Tibial nerve (tissue), 4 donors: ENCODE measurements around the gene C11orf71.

ENCODE experiments used
- EP300 ChIP-seq, 2 donors: sonication (generic); formaldehyde crosslinking; IDR thresholded peaks; one replicate each; pipeline ENCODE4 v1.6.1; 2017; ENCODE audit warnings: antibody characterized with exemption in 2 of 2, mild to moderate bottlenecking in 1 of 2
- POLR2A ChIP-seq, 2 donors: fragments of 450-650 bp; IDR thresholded peaks; one replicate each; pipeline ENCODE4 v1.6.1; 2017; ENCODE audit warnings: antibody characterized with exemption in 2 of 2, mild to moderate bottlenecking in 2 of 2, moderate library complexity in 2 of 2
- TF ChIP-seq, protein P1 (sequence below), 5 experiments: fragments of 200-600 bp in 3 of 5; fragments of 450-650 bp in 2 of 5; sonication (generic) in 3 of 5; IDR thresholded peaks; one replicate each; pipeline ENCODE4 v1.5.1; 2016 to 2019; ENCODE audit warnings: antibody characterized with exemption in 5 of 5, mild to moderate bottlenecking in 3 of 5, moderate library complexity in 2 of 5

DNA sequence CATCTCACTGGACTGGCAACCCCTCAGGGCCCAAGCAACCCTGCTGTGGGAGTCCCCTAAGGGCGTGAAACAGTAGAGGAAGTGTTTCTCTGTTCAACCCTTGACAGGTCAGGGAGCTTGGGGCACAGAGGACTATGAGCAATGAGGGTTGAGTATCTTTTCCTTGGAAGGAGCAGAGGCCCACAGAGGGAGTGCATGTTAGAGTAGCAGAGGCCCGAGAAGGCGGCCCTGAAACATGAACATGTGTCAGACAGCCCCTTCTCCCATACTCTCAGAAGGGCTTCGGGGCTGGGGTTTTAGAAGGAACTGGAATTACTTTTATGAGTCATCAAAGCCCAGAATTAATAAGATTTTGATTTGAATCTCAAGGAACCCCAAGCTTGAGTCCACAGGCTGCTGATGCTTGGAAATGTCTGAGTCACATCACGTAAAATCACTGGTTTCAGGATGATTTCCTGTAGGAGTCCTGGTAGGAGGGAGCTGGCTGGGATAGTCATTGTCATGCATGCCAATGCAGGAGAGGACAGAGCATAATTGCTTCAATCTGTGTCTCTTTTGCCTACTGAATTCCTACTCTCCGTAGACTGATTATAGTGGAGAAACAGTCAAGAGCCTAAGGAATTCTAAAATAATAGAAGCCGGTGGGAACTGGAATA, 22.6 kb downstream of the C11orf71 start:
- TF ChIP-seq EP300 (IDR thresholded peaks at IDR 0.05) (no peak), POLR2A (IDR thresholded peaks at IDR 0.05) (no peak)
- TF ChIP-seq, protein P1, sequence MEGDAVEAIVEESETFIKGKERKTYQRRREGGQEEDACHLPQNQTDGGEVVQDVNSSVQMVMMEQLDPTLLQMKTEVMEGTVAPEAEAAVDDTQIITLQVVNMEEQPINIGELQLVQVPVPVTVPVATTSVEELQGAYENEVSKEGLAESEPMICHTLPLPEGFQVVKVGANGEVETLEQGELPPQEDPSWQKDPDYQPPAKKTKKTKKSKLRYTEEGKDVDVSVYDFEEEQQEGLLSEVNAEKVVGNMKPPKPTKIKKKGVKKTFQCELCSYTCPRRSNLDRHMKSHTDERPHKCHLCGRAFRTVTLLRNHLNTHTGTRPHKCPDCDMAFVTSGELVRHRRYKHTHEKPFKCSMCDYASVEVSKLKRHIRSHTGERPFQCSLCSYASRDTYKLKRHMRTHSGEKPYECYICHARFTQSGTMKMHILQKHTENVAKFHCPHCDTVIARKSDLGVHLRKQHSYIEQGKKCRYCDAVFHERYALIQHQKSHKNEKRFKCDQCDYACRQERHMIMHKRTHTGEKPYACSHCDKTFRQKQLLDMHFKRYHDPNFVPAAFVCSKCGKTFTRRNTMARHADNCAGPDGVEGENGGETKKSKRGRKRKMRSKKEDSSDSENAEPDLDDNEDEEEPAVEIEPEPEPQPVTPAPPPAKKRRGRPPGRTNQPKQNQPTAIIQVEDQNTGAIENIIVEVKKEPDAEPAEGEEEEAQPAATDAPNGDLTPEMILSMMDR (IDR thresholded peaks at IDR 0.05) = no peak
